H54 (cell line): Measurements from ENCODE around the gene MTHFR.

Experiments
- DNase-seq: peaks from one replicate; pipeline ENCODE4 v3.0.0; 2011; ENCODE audit warnings: low spot score, mixed read lengths; ENCODE audit not compliant: insufficient read length
- FAIRE-seq: peaks from 3 replicates; lab custom pipeline; 2011; peaks lifted over from hg19 to GRCh38; lab: Jason Lieb, UNC
- POLR2A ChIP-seq: IDR thresholded peaks from 2 replicates; pipeline ENCODE4 v1.6.1; 2011; ENCODE audit warnings: low read depth, mild to moderate bottlenecking, low read length

Gene MTHFR

GRCh38 chr1:11740258-11741192 is 65.2 kb downstream of the MTHFR start:
- no peak for TF ChIP-seq POLR2A
- FAIRE-seq = no peak
- DNase-seq = no peak

DNA sequence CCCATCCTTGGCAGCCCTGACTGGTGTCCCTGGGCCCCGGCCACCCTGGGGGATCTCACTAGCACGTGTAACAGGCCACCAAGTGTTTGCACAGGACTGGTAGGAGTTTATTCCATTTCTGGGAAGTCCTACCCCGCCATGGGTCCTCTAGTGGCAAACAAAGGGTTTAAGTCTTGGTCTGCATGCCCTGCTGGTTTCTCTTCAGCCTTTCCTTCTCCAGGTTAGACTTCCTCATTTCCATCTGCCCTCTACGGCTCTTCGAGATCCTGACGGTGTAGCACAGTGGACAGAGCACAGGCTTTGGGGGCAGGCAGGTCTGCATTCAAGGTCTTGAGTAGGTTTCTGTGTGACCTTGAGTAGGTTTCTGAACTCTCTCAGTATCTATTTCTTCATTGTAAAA is 67.0 kb downstream of the MTHFR start:
- DNase-seq (no peak), FAIRE-seq (no peak)
- TF ChIP-seq POLR2A = no peak

DNA sequence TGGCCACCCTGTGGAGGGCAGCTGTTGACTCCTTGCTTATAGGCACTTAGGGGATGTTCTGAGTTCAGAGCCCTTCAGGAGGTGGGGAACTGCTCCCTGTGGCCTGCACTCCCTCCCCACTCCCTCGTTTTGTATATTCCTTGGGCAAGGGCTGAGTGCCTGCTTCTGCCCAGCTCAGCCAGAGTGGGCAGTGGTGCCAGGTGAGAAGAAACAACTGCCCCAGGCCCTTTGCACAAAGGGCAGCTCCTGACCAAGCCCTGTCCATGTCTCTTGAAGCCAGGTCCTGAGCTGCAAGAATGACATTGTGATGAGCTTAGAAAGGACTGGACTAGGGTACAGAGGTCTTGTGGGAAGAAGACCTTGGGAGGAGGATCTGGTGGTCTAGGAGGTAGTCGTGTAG is 67.7 kb downstream of the MTHFR start:
- no peak for TF ChIP-seq POLR2A
- DNase-seq (no peak), FAIRE-seq (no peak)

DNA sequence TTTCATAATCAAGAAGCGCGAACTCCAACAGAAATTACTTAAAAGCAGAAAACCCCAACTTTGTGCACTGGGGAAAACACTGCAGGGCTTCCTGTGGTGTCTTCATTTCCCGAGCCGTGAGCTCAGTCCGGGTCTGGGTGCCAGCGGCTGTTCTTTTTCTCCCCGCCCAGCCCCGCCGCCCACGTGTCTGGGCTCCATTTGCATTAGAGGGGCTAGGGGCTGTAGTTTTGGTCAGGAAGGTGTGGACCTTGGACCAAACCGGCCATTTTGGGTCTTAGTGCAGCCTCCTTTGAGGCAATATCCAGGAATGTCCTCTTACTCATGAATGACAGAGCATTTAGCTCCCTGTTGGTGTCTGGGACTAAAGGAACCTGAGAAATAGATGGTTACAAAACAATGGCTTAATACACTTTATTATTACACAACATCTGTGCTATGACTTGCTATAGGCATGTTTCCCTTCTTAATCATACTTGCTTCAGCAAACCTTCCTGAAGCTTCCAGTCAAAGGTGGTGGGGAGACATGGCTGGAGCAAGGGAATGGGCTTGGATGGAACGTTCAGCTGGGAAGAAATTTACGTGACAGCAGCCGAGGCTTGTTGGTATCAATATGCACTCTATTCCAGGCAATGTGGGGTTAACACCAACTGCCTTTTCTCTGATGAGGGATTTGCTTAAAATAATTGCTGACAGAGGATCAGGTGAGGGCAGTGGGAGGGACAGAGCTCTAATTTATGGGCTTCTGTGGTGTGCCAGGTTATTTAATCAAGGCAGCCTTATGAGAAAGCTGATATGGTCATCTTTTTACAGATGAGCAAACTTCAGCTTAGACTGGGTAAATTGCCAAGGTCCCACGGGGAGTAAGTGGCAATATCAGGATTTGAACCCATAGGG is 68.8 kb downstream of the MTHFR start:
- FAIRE-seq (no peak), DNase-seq (peak; percentile 26)
- TF ChIP-seq POLR2A = no peak

- FAIRE-seq (no peak), DNase-seq (peak; percentile 72)
- TF ChIP-seq POLR2A = peak; percentile 21; the same call in 1 of the 2 replicates
These were observed 69.7 kb downstream of the MTHFR start, which contains the start of gene AGTRAP for GRCh38 chr1:11735854-11736745. AGTRAP (plus strand) TSS chr1:11736136; CDS start chr1:11736209, 73 bp downstream.
